Ammon's horn (tissue), 1 donor: ENCODE data around the gene UBE3D.
"Not testable (repeated sequence)": the region's sequence is repeated elsewhere in the genome, so short reads cannot be mapped to it uniquely, and the experiment has no call there.

Source experiments
- DNase-seq: peaks from one replicate; pipeline ENCODE4 v3.0.0-alpha.2; 2016; ENCODE audit warnings: low spot score

UBE3D gene

DNA sequence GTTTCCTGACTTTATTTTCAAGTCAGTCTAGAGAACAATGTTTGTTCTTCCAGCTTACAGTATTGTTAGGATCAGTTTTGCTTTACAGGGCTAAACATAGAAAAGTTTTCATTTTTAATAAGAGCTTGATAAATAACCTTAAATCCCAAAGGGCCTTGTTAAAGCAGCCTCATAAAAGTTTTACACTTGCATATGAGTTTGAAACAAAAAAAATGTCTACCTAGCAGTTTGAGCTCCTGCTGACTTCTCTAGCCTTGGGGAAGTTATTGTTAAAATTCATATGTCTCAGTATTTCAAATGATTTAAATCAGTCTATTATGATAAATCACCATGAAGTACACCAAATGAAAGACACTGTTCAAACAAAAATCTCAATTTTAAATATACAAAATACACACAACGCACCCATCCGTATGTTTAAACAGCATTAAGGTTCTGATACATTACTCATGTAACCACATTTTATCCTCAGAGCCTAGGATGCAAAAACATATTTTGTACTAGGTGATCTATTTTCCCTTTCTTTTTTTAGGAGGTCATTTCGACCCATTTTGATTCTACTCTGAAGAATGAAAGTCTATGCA, 87.2 kb downstream of the UBE3D start:
- DNase-seq: no peak

DNA sequence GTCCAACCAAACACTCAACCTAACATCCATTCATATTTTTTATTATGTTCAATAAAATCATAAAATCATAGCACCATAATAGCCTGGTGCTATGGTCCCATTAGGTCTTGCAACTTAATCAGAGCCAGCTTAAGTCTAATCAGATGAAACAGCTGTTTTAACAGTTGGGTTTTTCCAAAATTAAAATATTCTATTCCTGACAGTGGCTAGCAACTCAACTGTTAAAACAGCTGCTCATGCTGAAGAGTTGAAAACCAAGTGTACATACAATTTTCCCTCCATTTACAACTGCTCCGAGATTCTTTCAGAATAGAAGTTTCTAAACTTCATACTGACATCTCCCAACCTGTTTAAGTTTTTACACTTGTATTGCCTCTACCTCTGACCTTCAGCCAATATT, 89.5 kb downstream of the UBE3D start:
- DNase-seq: no peak

DNA sequence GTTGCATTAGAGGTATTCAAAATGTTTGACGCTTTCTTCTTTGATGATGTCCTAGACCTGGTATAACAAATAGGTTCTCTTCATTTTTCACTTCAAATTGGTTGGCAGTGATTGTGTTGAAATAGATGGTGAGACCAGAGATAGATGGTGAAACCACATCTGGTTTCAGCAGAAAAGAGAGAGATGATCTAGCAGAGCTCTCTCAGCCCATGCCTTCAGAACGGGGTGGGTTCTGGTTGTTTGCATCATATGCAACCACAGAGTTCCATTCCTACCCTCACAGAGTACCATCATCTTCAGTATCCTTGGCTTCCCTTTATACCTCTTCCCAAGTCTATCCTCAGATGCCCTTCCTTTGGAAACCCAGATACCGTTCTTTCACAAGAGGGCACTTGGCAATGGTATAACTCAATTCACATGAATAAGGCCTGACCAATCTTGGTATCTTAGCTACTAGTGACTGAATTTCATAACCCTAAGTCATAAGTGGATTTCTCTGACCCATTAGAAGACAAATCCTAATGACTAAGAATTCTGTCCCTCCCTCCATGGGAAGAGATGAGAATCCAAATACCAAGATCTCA, 93.7 kb downstream of the UBE3D start:
- DNase-seq: no peak

DNA sequence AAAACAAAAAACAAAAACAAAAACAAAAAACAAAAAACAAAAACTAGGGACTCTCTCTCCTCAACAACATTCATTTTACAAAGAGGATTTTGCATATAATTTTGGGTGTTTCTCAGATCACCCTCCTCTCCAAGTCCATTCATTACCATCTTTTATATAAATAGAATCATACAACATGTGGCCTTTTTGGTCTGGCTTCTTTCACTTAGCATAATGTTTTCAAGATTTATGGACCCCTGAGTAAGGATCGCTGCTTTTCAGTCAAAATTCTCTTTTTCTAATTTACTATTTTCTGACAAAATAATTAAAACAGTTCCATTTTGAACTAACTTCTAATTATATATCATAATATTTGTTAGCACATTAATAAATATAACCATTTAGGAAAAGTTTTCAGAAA, 94.8 kb downstream of the UBE3D start:
- no peak for DNase-seq

DNA sequence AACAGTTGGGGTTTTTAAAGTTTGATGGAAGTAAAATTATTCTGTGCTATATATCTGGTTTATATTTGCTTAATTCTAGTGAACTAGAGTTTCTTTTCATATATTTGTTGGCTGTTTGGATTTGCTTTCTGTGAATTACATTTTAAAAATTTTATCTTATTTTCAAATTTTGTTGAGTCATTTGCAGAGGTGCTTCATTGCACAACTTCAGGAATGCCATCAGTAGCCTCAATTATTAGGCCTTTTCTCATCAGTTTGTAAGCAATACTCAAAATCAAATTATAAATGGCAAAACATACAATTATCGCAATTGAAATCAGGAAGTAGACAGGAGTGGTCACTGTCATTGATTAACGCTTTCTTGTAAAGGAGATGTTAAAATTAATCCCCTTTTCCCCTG, 96.9 kb downstream of the UBE3D start:
- DNase-seq: no peak

DNA sequence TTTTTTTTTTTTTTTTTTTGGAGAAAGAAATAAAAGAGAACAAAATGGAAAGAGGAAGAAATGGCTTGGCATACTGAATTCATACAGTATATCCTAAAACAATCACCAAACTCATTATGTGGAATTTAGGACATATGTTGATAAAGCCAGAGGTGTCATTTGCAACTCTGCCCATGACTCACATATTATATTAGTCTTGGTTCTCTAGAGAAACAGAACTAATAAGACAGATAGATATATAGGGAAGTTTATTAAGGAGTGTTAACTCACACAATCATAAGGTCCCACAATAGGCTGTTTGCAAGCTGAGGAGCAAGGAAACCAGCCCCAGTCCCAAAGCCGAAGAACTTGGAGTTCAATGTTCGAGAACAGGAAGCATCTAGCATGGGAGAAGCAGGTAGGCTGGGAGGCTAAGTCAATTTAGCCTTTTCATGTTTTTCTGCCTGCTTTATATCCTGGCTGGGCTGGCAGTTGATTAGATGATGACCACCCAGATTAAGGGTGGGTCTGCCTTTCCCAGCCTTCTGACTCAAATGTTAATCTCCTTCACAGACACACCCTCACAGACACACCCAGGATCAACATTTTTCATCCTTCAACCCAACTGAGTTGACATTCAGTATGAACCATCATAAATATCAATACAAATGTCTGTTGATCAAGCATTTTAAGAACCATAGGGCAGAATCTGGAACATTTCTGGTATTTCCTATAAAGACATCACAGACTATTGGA, 102.3 kb downstream of the UBE3D start:
- DNase-seq: no peak

DNA sequence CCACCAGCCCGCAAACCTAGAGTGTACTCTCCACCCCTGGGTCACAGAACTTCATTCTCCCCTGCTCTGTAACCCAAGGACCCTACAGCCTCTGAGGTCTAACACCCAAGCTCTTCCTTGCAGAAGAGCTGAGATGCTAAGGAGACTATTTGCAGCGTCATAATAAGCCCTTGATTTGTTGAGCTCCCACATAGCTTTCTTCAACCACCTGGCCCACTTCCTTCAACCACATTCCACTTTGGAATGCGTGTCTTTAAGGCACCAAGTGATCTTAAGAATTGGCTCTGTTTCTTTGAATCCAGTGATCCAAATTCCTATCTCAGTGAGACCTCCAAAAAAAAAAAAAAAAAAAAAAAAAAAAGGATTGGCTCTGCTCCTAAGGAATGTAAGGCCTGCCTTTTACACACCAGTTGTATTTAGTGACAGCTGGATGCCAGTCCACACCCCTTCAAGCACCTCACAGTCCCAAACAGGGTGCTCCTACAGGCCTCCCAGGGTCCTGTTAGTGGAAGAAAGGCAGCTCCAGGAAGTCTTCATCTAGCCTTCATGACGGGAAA, 106.2 kb downstream of the UBE3D start:
- no peak for DNase-seq

DNA sequence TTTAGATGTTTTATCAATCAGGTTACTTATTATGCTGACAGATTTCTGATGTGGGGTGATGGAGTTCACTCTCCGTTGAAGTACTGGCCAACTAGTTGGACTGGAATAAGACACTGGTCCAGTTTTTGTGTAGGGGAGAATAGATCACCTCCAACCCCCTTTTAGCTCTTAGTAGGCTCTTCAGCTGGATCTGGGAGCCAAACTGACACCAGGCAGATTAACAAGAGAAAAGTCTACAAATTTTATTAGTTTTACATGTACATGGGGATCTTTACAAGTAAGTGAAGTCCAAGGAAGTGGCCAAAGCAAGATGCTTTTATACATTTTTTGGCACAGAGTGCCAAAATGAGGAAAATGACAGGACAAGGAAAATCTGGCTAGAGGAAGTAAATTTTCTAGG, 107.1 kb downstream of the UBE3D start:
- DNase-seq: no peak

DNA sequence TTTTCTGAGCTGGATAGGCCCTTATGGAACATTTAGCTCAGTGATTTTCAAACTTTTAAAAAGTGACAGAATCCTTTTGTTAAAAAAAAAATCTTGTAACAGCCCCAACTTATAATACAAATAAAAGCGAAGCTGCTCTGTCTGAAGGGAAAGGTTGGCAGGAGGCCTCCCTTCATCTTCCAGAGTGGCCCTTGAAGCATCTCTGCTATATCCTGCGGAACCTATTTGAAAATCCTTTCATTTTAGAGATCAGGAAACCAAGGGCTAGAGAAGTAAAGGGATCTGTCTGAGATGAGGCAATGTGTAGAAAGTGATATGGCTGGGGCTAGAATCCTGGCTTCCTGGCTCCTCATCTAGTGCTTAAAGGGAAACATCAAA, 107.8 kb downstream of the UBE3D start:
- DNase-seq: no peak

DNA sequence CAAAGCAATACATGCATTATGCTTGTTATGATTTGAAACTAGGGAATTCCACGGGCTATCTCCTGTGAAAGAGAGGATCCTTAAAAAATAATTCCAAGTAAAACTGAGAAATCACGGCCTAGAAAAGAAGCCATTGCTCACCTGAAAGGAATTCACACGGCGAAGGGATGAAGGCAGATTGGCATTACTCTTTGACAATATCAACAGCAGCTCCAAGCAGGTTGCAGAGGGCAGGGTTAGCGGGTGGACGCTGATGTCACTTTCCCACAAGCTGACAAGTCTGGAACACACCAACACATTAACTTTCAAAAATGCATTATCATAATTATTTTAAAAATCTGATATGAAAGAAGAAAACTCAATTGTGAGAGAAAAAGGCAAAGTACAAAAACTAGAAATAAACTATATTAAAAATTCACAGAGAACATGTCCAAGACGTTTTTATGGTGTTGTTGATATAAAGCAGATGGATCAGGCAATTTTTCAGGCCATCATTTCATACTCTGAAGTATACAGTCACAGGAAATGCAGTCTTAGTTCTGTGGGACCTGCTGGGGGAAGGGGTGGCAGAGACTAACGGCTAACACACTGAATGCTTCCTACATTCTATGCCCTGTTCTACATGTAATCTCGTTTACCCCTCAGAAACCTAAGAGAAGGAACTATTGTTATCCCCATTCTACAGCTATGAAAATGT, 108.3 kb downstream of the UBE3D start:
- DNase-seq: no peak

DNA sequence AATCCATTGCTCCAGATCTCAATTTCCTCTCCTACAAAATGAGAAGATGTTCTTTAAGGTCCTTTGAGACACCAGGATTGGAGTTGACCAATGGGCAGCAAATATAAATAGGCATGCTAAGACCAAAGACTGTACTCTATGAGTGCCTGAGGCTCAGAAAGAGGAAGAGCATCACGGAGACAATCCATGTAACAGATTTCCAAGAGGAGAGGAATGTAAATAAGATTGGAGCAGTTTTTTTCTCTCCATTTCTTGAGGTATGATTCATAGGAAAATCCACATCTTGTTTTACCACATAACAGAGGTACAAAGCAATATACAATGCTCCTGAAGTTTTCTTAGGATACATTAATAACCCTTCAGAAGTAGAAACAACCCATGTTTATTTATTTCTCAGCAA, 109.8 kb downstream of the UBE3D start:
- no peak for DNase-seq

DNA sequence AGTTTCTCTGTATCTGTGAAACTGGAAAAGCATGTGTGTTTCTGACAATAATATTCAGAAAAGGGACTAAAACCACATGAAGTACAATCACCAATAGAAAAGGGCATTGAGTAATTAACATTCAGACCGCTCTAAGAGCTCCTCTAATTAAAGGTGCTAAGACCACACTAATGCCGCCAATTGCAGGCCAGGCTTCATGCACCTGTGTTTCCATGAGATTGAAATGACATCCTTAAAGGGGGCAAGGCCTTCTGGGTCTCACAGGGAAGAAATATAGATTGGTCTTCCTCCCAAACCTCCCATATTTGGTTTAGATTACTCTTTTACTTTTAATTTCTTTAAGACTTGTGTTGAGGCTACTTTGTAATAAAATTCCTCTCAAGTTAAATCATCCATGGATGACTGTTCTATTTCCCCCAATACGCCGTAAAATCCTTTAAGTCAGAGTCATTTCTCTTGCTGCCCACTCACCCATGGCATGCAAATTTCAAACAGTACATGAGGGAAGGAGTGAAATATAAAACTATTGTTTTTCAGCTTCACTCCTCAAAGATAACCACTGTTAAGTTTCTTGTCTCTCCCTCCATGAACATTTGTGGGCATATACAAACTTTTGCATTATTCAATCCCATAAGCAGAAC, 110.6 kb downstream of the UBE3D start:
- no peak for DNase-seq

DNA sequence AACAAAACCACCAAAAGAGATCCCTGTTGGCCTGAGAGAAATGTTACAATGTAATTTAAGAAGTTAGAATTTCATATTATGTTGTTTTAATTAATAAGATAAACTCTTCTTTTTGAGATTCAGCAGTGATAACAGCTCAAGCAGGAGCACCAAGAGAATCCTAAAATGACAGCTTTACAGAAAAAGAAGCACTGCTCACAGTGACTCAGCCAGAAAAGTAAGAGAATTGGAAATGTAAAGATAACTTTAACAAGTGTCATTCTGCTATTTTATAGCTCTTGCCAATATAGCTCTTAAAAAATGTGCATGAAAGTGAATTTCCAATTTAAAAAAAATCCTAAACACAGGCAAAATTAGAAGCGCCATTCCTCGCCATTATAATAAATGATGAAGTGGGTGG, 111.3 kb downstream of the UBE3D start:
- no peak for DNase-seq

DNA sequence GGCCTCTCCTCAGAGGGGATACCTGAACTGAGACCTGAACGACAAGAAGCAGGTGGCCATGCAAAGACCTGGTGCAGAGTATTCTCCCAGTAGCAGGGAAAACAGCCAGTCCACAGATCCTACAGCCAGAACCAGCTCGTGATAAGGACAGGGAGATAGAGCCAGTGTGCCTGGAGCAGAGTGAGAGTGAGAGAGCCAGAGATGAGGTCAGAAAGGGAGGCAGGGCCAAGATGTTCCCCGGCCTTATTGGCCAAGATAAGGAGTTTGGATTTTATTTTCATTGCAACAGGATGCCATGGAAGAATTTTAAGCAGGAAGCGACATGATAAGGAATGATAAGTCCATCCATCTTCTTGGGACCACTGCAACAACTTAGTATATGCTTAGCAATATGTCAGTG, 111.8 kb downstream of the UBE3D start:
- no peak for DNase-seq

DNA sequence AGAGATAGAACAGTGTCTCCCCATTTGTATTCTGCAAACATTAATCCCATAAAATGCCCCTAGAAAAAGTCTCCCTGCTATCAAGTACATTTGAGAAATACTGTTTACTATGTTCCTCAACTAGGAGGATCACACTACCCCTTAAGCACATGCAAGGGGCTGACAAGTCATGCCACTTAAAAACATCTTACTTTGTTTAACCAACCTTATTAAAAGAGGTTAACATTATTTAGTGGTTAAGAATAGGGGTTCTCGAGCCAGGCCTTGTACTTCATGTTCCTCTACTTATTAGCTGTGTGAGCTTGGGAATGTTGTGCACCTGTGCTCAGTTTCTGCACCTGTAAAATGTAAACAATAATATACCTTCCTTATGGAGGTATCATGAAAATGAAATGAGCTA, 113.7 kb downstream of the UBE3D start:
- DNase-seq: no peak

DNA sequence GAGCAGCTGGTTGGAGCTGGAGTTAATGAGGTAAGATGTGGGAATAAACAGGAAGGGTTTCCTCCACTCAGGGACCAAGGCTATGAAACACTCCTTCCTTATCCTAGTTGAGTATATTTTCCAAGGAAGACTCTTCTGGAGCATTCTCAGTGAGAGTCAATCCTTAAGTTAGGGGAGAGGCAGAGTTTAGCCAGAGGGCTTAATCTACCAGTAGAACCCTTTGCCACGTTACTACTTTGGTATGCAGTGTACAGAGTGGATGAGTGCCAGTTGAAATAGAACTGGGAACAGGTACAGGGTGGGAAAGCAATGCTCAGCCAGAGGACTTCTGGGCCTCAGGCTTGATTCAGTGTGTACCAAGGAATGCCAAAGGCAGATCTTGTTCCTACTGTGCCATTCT, 114.3 kb downstream of the UBE3D start:
- no peak for DNase-seq

DNA sequence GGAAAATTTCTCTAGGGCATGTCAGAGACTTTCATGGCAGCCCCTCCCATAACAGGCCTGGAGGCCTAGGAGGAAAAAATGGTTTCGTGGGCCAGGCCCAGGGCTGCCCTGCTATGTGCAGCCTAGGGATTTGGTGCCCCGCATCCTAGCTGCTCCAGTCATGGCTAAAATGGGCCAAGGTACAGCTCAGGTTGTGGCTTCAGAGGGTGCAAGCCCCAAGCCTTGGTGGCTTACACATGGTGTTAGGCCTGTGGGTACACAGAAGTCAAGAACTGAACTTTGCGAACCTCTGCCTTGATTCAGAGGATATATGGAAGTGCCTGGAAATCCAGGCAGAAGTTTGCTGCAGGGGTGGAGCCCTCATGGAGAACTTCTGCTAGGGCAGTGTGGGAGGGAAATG, 134.7 kb downstream of the UBE3D start:
- not testable (repeated sequence) for DNase-seq

DNA sequence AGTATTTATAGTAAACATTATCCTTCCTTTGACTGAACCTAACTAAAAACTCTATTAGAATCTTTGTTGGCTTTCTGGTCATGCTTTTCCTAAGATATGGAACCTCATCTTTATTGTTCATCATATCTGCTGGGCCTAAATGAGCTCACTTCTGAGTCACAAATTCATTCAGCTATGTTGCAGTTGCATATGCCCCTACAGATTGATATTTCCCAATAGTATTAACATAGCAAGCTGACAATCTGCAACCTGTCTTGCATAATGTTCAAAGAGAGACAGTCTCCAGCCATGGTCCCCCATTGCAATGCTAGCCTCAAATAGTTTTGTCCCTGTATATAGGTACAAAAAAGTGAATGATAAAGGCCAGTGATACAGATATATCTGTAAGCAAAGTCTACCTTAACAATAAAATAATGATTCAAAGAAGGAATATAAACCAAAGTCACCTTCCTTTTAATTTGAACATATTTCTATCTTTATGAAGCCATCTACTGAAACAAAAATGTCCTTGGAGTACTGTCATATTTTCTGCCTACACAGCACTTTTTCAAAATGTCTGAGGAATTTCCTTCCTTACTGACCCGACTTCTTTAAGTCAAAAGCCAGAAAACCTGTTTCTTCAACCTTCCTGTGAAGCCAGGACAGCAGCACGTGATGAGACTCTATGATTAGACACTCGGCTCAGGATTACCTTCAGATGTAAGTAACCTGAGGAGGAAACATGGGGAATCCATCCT, 140.7 kb downstream of the UBE3D start:
- DNase-seq: no peak

DNA sequence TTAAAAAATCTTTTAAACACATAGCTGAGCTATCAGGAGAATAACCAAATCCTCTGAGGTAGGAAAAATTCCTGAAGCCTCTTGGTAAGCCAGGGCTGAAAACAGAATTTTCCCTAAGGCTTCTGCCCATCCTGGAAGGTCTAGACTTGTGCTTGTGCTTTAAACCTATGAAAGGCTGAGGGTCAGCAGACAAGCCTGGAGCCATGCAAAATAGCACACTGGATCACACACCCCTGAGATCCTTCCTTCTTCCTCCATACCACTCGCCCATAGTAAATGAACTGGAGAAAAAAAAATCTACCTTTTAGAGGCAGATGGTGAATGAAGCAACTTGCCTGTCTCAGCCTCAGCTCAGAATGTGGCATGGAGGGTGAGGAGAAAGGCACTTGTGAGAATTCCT, 144.4 kb downstream of the UBE3D start:
- no peak for DNase-seq

DNA sequence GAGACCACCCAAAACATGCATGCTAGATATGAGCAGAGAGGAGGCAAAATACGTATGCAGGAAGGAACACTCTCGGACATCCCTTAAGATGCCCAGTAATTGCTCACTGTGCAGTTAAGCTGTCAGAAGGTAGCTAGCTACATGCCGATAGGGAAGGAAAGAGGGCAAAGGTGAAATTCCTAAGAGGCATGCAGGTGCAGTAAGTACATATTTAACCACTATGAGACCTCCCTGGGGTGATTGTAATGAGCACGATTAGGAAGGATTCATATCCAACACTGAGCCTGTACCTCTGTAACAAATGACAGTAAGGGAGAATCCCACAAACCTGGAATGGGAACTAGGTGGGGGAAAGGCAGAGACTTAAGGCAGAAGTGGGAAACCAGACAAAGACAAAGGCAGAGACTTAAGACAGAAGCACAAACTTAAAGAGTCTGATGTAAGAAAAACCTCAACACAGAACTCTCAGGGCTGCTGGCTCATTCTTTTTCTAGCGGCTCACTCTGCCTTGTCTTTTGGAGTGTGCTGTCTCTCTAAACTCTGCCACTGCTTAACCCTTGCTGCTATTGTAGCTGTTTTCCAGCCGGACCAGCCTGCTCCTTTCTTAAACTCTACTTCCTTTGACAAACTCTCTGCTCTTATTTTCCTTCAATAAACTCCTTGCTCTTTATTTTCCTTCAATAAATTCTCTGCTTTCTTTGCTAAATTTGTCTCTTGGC, 148.1 kb downstream of the UBE3D start:
- no peak for DNase-seq

DNA sequence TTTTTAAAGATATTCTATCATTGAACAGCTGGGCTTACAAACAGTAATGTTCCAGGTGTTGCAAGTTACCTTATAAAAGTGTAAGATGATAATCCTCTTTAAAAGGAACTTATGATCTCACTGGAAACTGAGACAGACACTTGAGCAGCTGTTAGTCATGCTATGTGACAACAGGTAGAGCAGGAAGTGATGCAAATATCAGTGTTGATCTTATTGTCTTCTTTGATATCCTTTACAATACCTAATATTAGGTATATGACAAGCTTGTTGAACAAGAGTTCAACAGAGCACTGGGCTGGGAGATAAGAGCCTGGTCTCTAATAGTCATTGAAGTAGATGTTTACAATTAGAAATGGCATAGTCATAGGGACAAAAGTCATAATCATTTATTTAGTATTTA, 150.0 kb downstream of the UBE3D start:
- DNase-seq: no peak
